Activated naive CD4-positive, alpha-beta T cell treated with anti-CD3 and anti-CD28 coated beads, Interleukin-2, amount 50 U/mL, for 24 hours (primary cell): ENCODE results near the gene CNGB1.
"Not testable (repeated sequence)": the region's sequence is repeated elsewhere in the genome, so short reads cannot be mapped to it uniquely, and the experiment has no call there.

Source experiments
- H3K27ac Mint-ChIP-seq: one replicate; pipeline ENCODE4 v1.8.0; 2021; ENCODE audit warnings: mild to moderate bottlenecking, mixed read lengths
- H3K27me3 Mint-ChIP-seq: one replicate; pipeline ENCODE4 v1.8.0; 2021; ENCODE audit warnings: mixed read lengths
- H3K36me3 Mint-ChIP-seq: one replicate; pipeline ENCODE4 v1.8.0; 2021; ENCODE audit warnings: mixed read lengths
- H3K4me1 Mint-ChIP-seq: one replicate; pipeline ENCODE4 v1.8.0; 2021; ENCODE audit warnings: mixed read lengths
- H3K4me3 Mint-ChIP-seq: one replicate; pipeline ENCODE4 v1.8.0; 2021; ENCODE audit warnings: mild to moderate bottlenecking, mixed read lengths
- H3K9me3 Mint-ChIP-seq: one replicate; pipeline ENCODE4 v1.8.0; 2021; ENCODE audit warnings: mixed read lengths

Gene CNGB1

GRCh38 chr16:57889960-57890751, 80.8 kb downstream of the CNGB1 start:
- H3K4me3 Mint-ChIP-seq: no peak overlapping the region
- H3K27ac Mint-ChIP-seq: no peak overlapping the region
- H3K27me3 Mint-ChIP-seq: peaks cover 6% of the 10 kb centered on the region
- no peaks in the 10 kb centered on the region for H3K9me3 Mint-ChIP-seq
- H3K36me3 Mint-ChIP-seq: no peaks in the 10 kb centered on the region
- peaks cover 10% of the 10 kb centered on the region for H3K4me1 Mint-ChIP-seq

DNA sequence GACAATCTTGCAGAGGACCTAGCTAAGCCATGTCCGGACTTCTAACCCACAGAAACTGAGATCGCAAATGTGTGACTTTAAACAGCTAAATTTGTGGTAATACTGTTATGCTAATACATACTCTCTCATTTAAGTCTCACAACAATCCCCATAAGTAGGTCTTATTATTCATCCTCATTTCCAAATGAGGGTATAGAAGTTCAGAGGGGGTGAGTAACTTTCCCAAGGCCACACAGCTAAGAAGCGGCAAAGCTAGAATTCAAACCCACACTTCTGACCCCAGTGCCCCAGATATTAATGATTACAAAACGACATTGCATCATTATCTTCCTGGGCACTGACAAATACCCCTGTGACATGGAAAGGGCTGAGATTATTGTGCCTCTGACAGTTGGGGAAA, 81.4 kb downstream of the CNGB1 start:
- H3K9me3 Mint-ChIP-seq: no peaks in the 10 kb centered on the region
- H3K27me3 Mint-ChIP-seq: peaks cover 9% of the 10 kb centered on the region
- no peaks in the 10 kb centered on the region for H3K36me3 Mint-ChIP-seq
- H3K27ac Mint-ChIP-seq: no peak overlapping the region
- peaks cover 5% of the 10 kb centered on the region for H3K4me1 Mint-ChIP-seq
- H3K4me3 Mint-ChIP-seq: no peak overlapping the region

GRCh38 chr16:57889111-57889510, 81.8 kb downstream of the CNGB1 start:
- Mint-ChIP-seq H3K36me3 (no peaks in the 10 kb centered on the region), H3K4me1 (peaks cover 3% of the 10 kb centered on the region), H3K9me3 (no peaks in the 10 kb centered on the region), H3K4me3 (no peak overlapping the region), H3K27ac (no peak overlapping the region), H3K27me3 (peaks cover 12% of the 10 kb centered on the region)

DNA sequence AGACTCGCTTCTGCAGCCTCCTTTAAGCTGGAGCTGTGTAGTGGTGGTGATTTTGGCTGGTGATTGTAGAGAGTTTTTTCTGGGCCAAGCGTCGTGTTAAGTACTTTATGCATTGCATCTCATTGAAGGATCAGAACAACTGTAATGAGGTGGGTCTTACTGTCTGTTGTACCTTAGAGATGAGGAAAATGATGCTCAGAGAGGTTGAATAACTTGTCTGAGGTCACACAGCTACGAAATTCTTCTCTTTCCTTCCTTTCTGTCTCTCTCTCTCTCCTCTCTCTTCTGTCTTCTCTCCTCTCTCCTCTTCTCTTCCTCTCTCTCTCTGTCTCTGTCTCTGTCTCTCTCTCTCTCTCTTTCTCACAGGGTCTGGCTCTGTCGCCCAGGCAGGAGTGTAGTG, 82.8 kb downstream of the CNGB1 start:
- H3K4me3 Mint-ChIP-seq: no peak overlapping the region
- no peaks in the 10 kb centered on the region for H3K36me3 Mint-ChIP-seq
- H3K27ac Mint-ChIP-seq: no peak overlapping the region
- peaks cover 20% of the 10 kb centered on the region for H3K27me3 Mint-ChIP-seq
- H3K4me1 Mint-ChIP-seq: peaks cover 3% of the 10 kb centered on the region
- H3K9me3 Mint-ChIP-seq: no peaks in the 10 kb centered on the region

DNA sequence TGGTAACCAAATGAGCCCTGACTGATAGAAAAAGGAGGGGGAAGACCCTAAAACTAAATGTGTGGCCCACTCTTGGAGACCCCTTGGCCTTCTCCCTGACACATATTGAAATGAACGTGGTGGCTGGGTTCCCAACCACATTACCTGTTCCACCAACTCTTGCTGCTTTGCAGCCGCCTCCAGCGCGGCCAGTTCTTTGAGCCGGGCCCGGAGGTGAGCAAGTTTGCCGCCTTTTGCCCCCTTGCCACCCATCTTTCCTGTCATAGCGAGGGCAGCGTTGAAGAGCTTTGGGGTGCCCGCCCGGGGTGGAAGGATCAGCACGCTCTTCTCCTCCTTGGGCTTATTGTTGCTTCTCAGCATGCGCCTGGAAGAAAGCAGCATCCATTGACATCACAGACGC, 83.2 kb downstream of the CNGB1 start:
- H3K27ac Mint-ChIP-seq: no peak overlapping the region
- H3K4me1 Mint-ChIP-seq: peaks cover 3% of the 10 kb centered on the region
- H3K4me3 Mint-ChIP-seq: no peak overlapping the region
- H3K27me3 Mint-ChIP-seq: peaks cover 21% of the 10 kb centered on the region
- no peaks in the 10 kb centered on the region for H3K36me3 Mint-ChIP-seq
- no peaks in the 10 kb centered on the region for H3K9me3 Mint-ChIP-seq

- Mint-ChIP-seq H3K27ac (no peak overlapping the region), H3K9me3 (no peaks in the 10 kb centered on the region), H3K4me1 (no peaks in the 10 kb centered on the region), H3K4me3 (no peak overlapping the region), H3K36me3 (no peaks in the 10 kb centered on the region), H3K27me3 (peaks cover 22% of the 10 kb centered on the region)
Observed at GRCh38 chr16:57886427-57886826, 84.5 kb downstream of the CNGB1 start.

- H3K4me3 Mint-ChIP-seq: no peak overlapping the region
- no peaks in the 10 kb centered on the region for H3K4me1 Mint-ChIP-seq
- no peaks in the 10 kb centered on the region for H3K36me3 Mint-ChIP-seq
- no peaks in the 10 kb centered on the region for H3K9me3 Mint-ChIP-seq
- H3K27me3 Mint-ChIP-seq: peaks cover 22% of the 10 kb centered on the region
- no peak overlapping the region for H3K27ac Mint-ChIP-seq
Observed at GRCh38 chr16:57884655-57885133, 86.2 kb downstream of the CNGB1 start.

DNA sequence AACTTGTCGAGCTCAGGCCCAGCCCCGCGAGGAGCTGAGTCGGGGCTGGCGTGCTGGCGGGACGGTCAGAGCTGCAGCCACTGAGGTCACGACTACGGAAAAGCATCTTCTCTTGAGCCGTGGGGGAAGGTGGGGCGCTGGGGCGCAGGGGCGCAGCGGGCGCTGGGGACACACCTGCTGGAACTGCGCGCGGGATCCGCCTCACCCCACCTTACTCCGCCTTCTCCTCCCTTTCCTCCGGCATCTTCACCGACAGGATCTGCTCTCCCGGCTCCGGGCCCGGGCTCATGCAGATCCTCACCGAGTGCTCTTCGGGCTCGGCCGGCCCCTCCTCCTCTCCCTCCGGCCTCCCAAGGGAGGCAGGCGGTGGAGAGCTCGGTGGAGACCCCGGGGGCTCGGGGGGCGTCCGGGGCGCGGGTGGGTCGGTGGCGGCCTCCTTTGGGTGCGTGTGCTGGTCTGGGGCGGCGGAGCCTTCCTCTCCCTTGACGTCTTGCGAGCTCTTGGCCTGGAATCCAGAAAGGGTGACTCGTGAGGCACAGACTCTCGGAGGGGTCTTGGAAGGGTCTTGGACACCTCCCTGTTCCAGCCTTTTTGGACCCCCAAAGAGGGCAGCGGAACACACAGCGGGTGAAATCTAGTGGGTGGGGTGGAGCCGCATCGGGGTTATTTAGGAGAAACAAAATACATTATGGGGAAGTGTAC, 86.8 kb downstream of the CNGB1 start:
- H3K4me1 Mint-ChIP-seq: no peaks in the 10 kb centered on the region
- no peaks in the 10 kb centered on the region for H3K36me3 Mint-ChIP-seq
- H3K4me3 Mint-ChIP-seq: no peak overlapping the region
- H3K27me3 Mint-ChIP-seq: peaks cover 22% of the 10 kb centered on the region
- H3K27ac Mint-ChIP-seq: no peak overlapping the region
- H3K9me3 Mint-ChIP-seq: no peaks in the 10 kb centered on the region

DNA sequence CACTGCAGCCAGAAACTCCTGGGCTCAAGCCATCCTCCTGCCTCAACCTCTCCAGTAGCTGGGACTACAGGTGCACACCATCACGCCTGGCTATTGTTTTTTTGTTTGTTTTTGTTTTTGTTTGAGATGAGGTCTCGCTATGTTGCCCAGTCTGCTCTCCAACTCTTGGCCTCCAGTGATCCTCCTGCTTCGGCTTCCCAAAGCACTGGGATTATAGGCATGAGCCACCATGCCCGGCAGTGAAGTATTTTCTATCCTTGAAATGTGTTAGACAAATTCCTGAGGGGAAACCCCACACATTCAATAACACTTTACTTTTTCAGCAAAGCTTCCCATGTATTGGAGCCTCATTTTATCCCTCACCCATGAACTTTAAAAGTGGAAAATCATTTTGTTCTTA, 87.4 kb downstream of the CNGB1 start:
- no peaks in the 10 kb centered on the region for H3K36me3 Mint-ChIP-seq
- peaks cover 22% of the 10 kb centered on the region for H3K27me3 Mint-ChIP-seq
- no peak overlapping the region for H3K4me3 Mint-ChIP-seq
- H3K4me1 Mint-ChIP-seq: no peaks in the 10 kb centered on the region
- H3K27ac Mint-ChIP-seq: no peak overlapping the region
- no peaks in the 10 kb centered on the region for H3K9me3 Mint-ChIP-seq

- Mint-ChIP-seq H3K4me3 (no peak overlapping the region), H3K9me3 (no peaks in the 10 kb centered on the region), H3K27ac (no peak overlapping the region), H3K36me3 (no peaks in the 10 kb centered on the region), H3K27me3 (peaks cover 22% of the 10 kb centered on the region), H3K4me1 (no peaks in the 10 kb centered on the region)
Observed at GRCh38 chr16:57882792-57883191, 88.1 kb downstream of the CNGB1 start.

- Mint-ChIP-seq H3K27ac (no peak overlapping the region), H3K36me3 (no peaks in the 10 kb centered on the region), H3K4me3 (no peak overlapping the region), H3K27me3 (peaks cover 22% of the 10 kb centered on the region), H3K4me1 (no peaks in the 10 kb centered on the region), H3K9me3 (no peaks in the 10 kb centered on the region)
Observed at GRCh38 chr16:57882206-57882605, 88.7 kb downstream of the CNGB1 start.

GRCh38 chr16:57878586-57878985, 92.3 kb downstream of the CNGB1 start:
- Mint-ChIP-seq H3K9me3 (no peaks in the 10 kb centered on the region), H3K27ac (no peak overlapping the region), H3K4me1 (no peaks in the 10 kb centered on the region), H3K36me3 (no peaks in the 10 kb centered on the region), H3K27me3 (peaks cover 9% of the 10 kb centered on the region), H3K4me3 (no peak overlapping the region)

- H3K27me3 Mint-ChIP-seq: no peaks in the 10 kb centered on the region
- H3K36me3 Mint-ChIP-seq: no peaks in the 10 kb centered on the region
- H3K4me3 Mint-ChIP-seq: no peak overlapping the region
- no peaks in the 10 kb centered on the region for H3K4me1 Mint-ChIP-seq
- no peaks in the 10 kb centered on the region for H3K9me3 Mint-ChIP-seq
- no peak overlapping the region for H3K27ac Mint-ChIP-seq
Observed at GRCh38 chr16:57876210-57876609, 94.7 kb downstream of the CNGB1 start.

- Mint-ChIP-seq H3K27ac (no peak overlapping the region), H3K9me3 (no peaks in the 10 kb centered on the region), H3K4me1 (no peaks in the 10 kb centered on the region), H3K27me3 (no peaks in the 10 kb centered on the region), H3K4me3 (no peak overlapping the region), H3K36me3 (no peaks in the 10 kb centered on the region)
Observed at GRCh38 chr16:57875347-57875746, 95.6 kb downstream of the CNGB1 start.

- no peaks in the 10 kb centered on the region for H3K36me3 Mint-ChIP-seq
- no peaks in the 10 kb centered on the region for H3K9me3 Mint-ChIP-seq
- H3K27ac Mint-ChIP-seq: no peak overlapping the region
- no peaks in the 10 kb centered on the region for H3K4me1 Mint-ChIP-seq
- H3K27me3 Mint-ChIP-seq: no peaks in the 10 kb centered on the region
- no peak overlapping the region for H3K4me3 Mint-ChIP-seq
Observed at GRCh38 chr16:57873218-57873617, 97.7 kb downstream of the CNGB1 start.

GRCh38 chr16:57872764-57873163, 98.2 kb downstream of the CNGB1 start:
- not testable (repeated sequence) for H3K27ac Mint-ChIP-seq, H3K27me3 Mint-ChIP-seq, H3K9me3 Mint-ChIP-seq, H3K36me3 Mint-ChIP-seq, H3K4me1 Mint-ChIP-seq, H3K4me3 Mint-ChIP-seq
